HepG2 (cell line): Measurements from ENCODE around the gene NATD1. TPM values are rescaled to one million over a fixed set of nuclear protein-coding genes. Genes with fewer than 3 reads are reported as not detected.

ENCODE experiments used
- ARID2 ChIP-seq: sonication (generic); formaldehyde crosslinking; IDR thresholded peaks from 2 replicates; pipeline ENCODE4 v1.8.1; 2022; ENCODE audit warnings: mild to moderate bottlenecking, missing genetic modification reagents, borderline replicate concordance
- ATAD3A ChIP-seq: sonication (generic); formaldehyde crosslinking; IDR thresholded peaks from 2 replicates; pipeline ENCODE4 v1.4.0; 2020; ENCODE audit warnings: missing genetic modification reagents
- BRCA1 ChIP-seq: sonication (generic); formaldehyde crosslinking; IDR thresholded peaks from 2 replicates; pipeline ENCODE4 v1.4.0; 2020; ENCODE audit warnings: missing genetic modification reagents
- GABPA ChIP-seq, 2 experiments: IDR thresholded peaks; 2 replicates each; pipeline ENCODE4 v1.6.1; 2011 to 2016; ENCODE audit warnings: low read depth in 2 of 2, low read length in 1 of 2, missing biosample characterization in 1 of 2, missing genetic modification characterization in 1 of 2
- HCFC1 ChIP-seq: fragments of 150-350 bp; IDR thresholded peaks from 2 replicates; pipeline ENCODE4 v1.6.1; 2014; ENCODE audit warnings: low read depth, low read length
- HNRNPK ChIP-seq: fragments of 200-400 bp; formaldehyde crosslinking; IDR thresholded peaks from 2 replicates; pipeline ENCODE4 v1.6.1; 2018; ENCODE audit warnings: low read length, low read depth, moderate library complexity, mild to moderate bottlenecking; ENCODE audit not compliant: poor library complexity, severe bottlenecking
- HOXA9 ChIP-seq: sonication (generic); formaldehyde crosslinking; IDR thresholded peaks from 2 replicates; pipeline ENCODE4 v1.8.1; 2022; ENCODE audit warnings: missing genetic modification reagents, mild to moderate bottlenecking, moderate library complexity, borderline replicate concordance
- JUND ChIP-seq: sonication (generic); formaldehyde crosslinking; IDR thresholded peaks from 2 replicates; pipeline ENCODE4 v1.8.0; 2022; ENCODE audit warnings: mild to moderate bottlenecking, missing genetic modification reagents
- KAT7 ChIP-seq: IDR thresholded peaks from 2 replicates; pipeline ENCODE4 v1.6.1; 2018; ENCODE audit warnings: borderline replicate concordance, missing compliant biosample characterization
- KDM2A ChIP-seq: sonication (generic); formaldehyde crosslinking; IDR thresholded peaks from 2 replicates; pipeline ENCODE4 v1.4.0; 2020; ENCODE audit warnings: low read depth, missing genetic modification reagents, borderline replicate concordance
- MIER3 ChIP-seq: IDR thresholded peaks from 2 replicates; pipeline ENCODE4 v1.6.1; 2016; ENCODE audit warnings: missing compliant biosample characterization, borderline replicate concordance
- MZF1 ChIP-seq: sonication (generic); formaldehyde crosslinking; IDR thresholded peaks from 2 replicates; pipeline ENCODE4 v1.8.1; 2023; ENCODE audit warnings: mild to moderate bottlenecking, missing genetic modification reagents, borderline replicate concordance
- PAX8 ChIP-seq: sonication (generic); formaldehyde crosslinking; IDR thresholded peaks from 2 replicates; pipeline ENCODE4 v1.8.0; 2022; ENCODE audit warnings: mild to moderate bottlenecking, missing genetic modification reagents, borderline replicate concordance
- RARA ChIP-seq: IDR thresholded peaks from 2 replicates; pipeline ENCODE4 v1.6.1; 2016; ENCODE audit warnings: missing genetic modification reagents, missing compliant biosample characterization
- RBM22 ChIP-seq: fragments of 200-400 bp; formaldehyde crosslinking; optimal IDR thresholded peaks from 2 replicates; pipeline ENCODE3; 2017; ENCODE audit warnings: mild to moderate bottlenecking, low read length, moderate library complexity
- REL ChIP-seq: sonication (generic); formaldehyde crosslinking; conservative IDR thresholded peaks from 2 replicates; pipeline ENCODE4 v1.8.0; 2022; ENCODE audit warnings: mild to moderate bottlenecking, missing genetic modification reagents, moderate library complexity
- SNAI1 ChIP-seq: sonication (generic); formaldehyde crosslinking; IDR thresholded peaks from 2 replicates; pipeline ENCODE4 v1.5.0; 2020; ENCODE audit warnings: mild to moderate bottlenecking, missing genetic modification reagents, borderline replicate concordance
- TAF1 ChIP-seq: sonication (generic); formaldehyde crosslinking; IDR thresholded peaks from 2 replicates; pipeline ENCODE4 v1.4.0; 2020; ENCODE audit warnings: missing genetic modification reagents
- ZFP36L2 ChIP-seq: sonication (generic); formaldehyde crosslinking; IDR thresholded peaks from 2 replicates; pipeline ENCODE4 v1.4.0; 2020; ENCODE audit warnings: missing genetic modification reagents
- ZNF253 ChIP-seq: sonication (generic); formaldehyde crosslinking; IDR thresholded peaks from 2 replicates; pipeline ENCODE4 v1.8.0; 2022; ENCODE audit warnings: mild to moderate bottlenecking, missing genetic modification reagents, borderline replicate concordance
- ZNF350 ChIP-seq: sonication (generic); formaldehyde crosslinking; IDR thresholded peaks from 2 replicates; pipeline ENCODE4 v1.4.0; 2020; ENCODE audit warnings: mild to moderate bottlenecking, low read depth, missing genetic modification reagents, borderline replicate concordance
- ZNF383 ChIP-seq: sonication (generic); formaldehyde crosslinking; IDR thresholded peaks from 2 replicates; pipeline ENCODE4 v1.4.0; 2020; ENCODE audit warnings: missing genetic modification reagents, mild to moderate bottlenecking, borderline replicate concordance
- ZNF652 ChIP-seq: IDR thresholded peaks from 2 replicates; pipeline ENCODE4 v1.6.1; 2016; ENCODE audit warnings: low read depth, borderline replicate concordance
- ZNF773 ChIP-seq: sonication (generic); formaldehyde crosslinking; IDR thresholded peaks from 2 replicates; pipeline ENCODE4 v1.4.0; 2020; ENCODE audit warnings: missing genetic modification reagents, borderline replicate concordance
- polyA plus RNA-seq, 8 experiments: library from polyadenylated mRNA; depleted of rRNA in 3 of 8; stranded (reverse) in 7 of 8; unstranded in 1 of 8; fragments of >200 nt; fragmentation: Illumina TruSeq in 4 of 8; extraction: Trizol in 4 of 8; gene quantifications; 2 replicates each; pipeline versions ENCODE4 v1.2.1 to v1.2.3, GENCODE V29; 2011 to 2016; ENCODE audit warnings: low read depth in 4 of 8, missing spikeins in 1 of 8, mixed read lengths in 1 of 8; ENCODE audit not compliant: insufficient read depth in 1 of 8
- total RNA-seq, 5 experiments: library from RNA; depleted of rRNA; stranded (reverse); fragments of >200 nt; fragmentation: Illumina TruSeq; extraction: Trizol; gene quantifications; 2 replicates each; pipeline ENCODE4 v1.2.3, GENCODE V29; 2016; ENCODE audit warnings: low read depth in 1 of 5
- TF ChIP-seq, protein P1 (sequence below): IDR thresholded peaks from 2 replicates; pipeline ENCODE4 v1.6.1; 2016; ENCODE audit warnings: low read depth, borderline replicate concordance
- TF ChIP-seq, protein P2 (sequence below): sonication (generic); formaldehyde crosslinking; IDR thresholded peaks from 2 replicates; pipeline ENCODE4 v1.4.0; 2020; ENCODE audit warnings: mild to moderate bottlenecking, missing genetic modification reagents
- TF ChIP-seq, protein P3 (sequence below): sonication (generic); formaldehyde crosslinking; IDR thresholded peaks from 2 replicates; pipeline ENCODE4 v1.8.0; 2022; ENCODE audit warnings: missing genetic modification reagents, low read depth, mild to moderate bottlenecking, borderline replicate concordance
- TF ChIP-seq, protein P4 (sequence below), 2 experiments: fragments of 450-650 bp in 1 of 2; sonication (generic) in 1 of 2; formaldehyde crosslinking; IDR thresholded peaks; 2 replicates each; pipeline versions ENCODE4 v1.5.0 to v1.8.0; 2020 to 2022; ENCODE audit warnings: mild to moderate bottlenecking in 1 of 2, missing genetic modification reagents in 1 of 2

NATD1 gene
- total and polyA plus RNA-seq, 2 of the 13 experiments (the other 11 are each of a cell fraction or from before 2014, with no cell fraction given) = 0.31 to 2.3 TPM

DNA sequence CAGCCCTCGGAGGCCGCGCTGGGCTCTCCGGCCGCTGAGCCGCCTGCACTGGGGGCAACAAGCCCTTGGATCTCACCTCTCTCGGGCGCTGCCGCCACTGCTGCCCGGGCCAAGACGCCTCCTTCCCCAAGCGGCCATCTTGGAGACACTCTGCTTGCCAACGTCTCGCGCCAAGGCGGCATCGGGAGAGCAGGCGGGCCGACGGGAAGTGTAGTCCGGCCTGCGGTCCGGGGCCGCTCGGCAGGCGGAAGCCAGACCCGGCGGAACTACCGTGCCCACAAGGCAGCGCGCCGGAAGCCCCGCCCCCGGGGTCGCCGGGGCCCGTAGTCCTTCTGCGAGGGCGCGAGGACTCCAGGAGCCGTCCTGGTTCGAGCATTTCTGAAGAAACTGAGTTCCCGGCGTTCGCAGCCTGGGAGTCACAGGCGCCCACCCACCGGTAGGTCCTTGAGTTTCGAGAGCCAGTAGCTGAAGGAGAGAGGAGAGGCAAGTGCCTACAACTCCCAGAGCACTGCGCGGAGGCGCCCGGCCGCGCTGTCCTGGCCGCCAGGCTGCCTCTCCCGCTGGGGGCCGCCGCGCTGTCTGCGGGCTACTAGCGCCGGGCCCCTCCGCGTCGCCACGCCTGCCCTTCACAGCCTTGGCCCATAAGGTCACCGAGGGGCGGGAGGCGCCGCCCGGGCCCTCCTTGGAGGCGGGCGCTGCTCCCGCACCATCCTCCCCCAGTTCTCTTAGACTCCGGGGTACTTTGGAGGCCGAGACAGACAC is 39.0 kb downstream of the NATD1 start, which contains the start of gene TMEM11 (continued):
- TF ChIP-seq, protein P1, sequence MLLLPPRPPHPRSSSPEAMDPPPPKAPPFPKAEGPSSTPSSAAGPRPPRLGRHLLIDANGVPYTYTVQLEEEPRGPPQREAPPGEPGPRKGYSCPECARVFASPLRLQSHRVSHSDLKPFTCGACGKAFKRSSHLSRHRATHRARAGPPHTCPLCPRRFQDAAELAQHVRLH = no peak; the same call in 1 of the 2 replicates
- TF ChIP-seq JUND (CRISPR knock-in tag) (no peak), ZNF773 (no peak; the same call in 1 of the 2 replicates), RBM22 (no peak), KDM2A (CRISPR knock-in tag) (peak; percentile 55; the same call in 1 of the 2 replicates), ATAD3A (no peak), GABPA (IDR thresholded peaks at IDR 0.05; ENCODE audit: low read depth, low read length) (peak; percentile 75), GABPA (CRISPR knock-in tag; IDR thresholded peaks at IDR 0.05; ENCODE audit: low read depth) (peak; percentile 79), ZFP36L2 (CRISPR knock-in tag) (no peak; the same call in 1 of the 2 replicates), ZNF253 (CRISPR knock-in tag) (no peak), ZNF652 (CRISPR knock-in tag) (no peak), MIER3 (CRISPR knock-in tag) (no peak; the same call in 1 of the 2 replicates), SNAI1 (CRISPR knock-in tag) (no peak), KAT7 (CRISPR knock-in tag) (peak; percentile 34; the same call in 1 of the 2 replicates), ARID2 (no peak), MZF1 (CRISPR knock-in tag) (no peak), ZNF350 (CRISPR knock-in tag) (peak; percentile 35), HCFC1 (peak; percentile 98), ZNF383 (CRISPR knock-in tag) (no peak), RARA (no peak; the same call in 1 of the 2 replicates), TAF1 (peak; percentile 98), PAX8 (CRISPR knock-in tag) (no peak; the same call in 1 of the 2 replicates), HNRNPK (no peak), REL (CRISPR knock-in tag) (0 out of 2 replicates have a peak, but pooled peaks have one; percentile 34), HOXA9 (CRISPR knock-in tag) (peak; percentile 63; the same call in 1 of the 2 replicates), BRCA1 (no peak)
- TF ChIP-seq, protein P2, sequence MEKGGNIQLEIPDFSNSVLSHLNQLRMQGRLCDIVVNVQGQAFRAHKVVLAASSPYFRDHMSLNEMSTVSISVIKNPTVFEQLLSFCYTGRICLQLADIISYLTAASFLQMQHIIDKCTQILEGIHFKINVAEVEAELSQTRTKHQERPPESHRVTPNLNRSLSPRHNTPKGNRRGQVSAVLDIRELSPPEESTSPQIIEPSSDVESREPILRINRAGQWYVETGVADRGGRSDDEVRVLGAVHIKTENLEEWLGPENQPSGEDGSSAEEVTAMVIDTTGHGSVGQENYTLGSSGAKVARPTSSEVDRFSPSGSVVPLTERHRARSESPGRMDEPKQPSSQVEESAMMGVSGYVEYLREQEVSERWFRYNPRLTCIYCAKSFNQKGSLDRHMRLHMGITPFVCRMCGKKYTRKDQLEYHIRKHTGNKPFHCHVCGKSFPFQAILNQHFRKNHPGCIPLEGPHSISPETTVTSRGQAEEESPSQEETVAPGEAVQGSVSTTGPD (CRISPR knock-in tag) = no peak
- TF ChIP-seq, protein P3, sequence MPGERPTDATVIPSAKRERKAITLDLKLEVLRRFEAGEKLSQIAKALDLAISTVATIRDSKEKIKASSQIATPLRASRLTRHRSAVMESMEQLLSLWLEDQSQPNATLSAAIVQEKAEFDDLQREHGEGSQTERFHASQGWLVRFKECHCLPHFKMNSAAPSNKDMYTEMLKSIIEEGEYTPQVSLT = no peak
- TF ChIP-seq, protein P4, sequence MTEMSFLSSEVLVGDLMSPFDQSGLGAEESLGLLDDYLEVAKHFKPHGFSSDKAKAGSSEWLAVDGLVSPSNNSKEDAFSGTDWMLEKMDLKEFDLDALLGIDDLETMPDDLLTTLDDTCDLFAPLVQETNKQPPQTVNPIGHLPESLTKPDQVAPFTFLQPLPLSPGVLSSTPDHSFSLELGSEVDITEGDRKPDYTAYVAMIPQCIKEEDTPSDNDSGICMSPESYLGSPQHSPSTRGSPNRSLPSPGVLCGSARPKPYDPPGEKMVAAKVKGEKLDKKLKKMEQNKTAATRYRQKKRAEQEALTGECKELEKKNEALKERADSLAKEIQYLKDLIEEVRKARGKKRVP (CRISPR knock-in tag; IDR thresholded peaks at IDR 0.05) = no peak
